ENCODE data around the gene ABHD16A.

ABHD16A gene

DNA sequence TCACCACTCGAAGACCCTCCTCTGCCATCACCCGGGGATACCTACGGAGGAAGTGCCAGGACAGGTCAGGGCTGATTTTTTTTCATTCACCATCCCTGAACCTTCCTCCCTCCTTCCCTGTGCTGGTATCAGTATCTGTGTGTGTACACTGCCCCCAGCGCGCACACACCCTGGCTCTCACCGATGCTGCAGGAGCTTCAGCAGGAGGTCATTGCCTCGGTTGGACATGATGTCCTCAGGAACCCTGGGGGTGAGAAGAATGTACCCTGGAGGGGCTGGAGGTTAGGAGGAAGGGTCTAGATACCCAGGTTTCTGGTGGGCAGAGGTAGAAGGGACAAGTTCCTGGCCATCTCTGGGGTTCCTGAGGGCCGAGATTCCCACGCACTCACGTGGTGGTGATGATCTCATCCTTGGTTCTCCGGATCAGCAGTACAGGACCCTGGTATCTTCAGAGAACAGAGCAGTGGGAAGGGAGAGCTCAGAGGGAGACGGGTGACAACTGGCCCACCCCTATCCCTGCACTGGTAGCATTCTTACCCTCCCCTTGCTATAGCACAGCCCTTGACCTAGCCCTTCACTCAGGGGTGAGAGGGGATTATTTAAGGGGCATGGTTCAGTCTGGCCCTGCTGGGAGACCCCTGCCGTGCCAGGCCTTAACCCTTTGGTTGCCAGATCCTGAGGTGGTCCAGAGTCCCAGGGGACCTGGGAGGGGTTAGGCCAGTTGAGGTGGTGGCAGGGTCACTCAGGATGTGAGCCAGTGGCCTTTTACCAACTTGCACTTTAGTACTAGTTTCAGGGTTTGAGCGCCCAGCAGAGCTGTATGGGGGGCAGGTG lies 15.0 kb downstream of the ABHD16A start:
- DNase-seq = no peak

GRCh38 chr6:31687321-31687720 lies 15.8 kb downstream of the ABHD16A start:
- DNase-seq = no peak

GRCh38 chr6:31686483-31686882 lies 16.6 kb downstream of the ABHD16A start:
- no peak for DNase-seq

- DNase-seq = no peak
Measured at GRCh38 chr6:31683591-31683990, 19.5 kb downstream of the ABHD16A start.

GRCh38 chr6:31681135-31681671 lies 21.9 kb downstream of the ABHD16A start:
- peak; percentile 75 for DNase-seq

GRCh38 chr6:31680226-31681134 lies 22.6 kb downstream of the ABHD16A start, which contains the start of gene LY6G5C:
Gene LY6G5C, minus strand, starts transcription at chr6:31681067. Its CDS starts 694 bp downstream, at chr6:31680373.
- peak; percentile 92 for DNase-seq

- DNase-seq = no peak
Measured at GRCh38 chr6:31677955-31678354, 25.2 kb downstream of the ABHD16A start.

GRCh38 chr6:31676904-31677303 lies 26.2 kb downstream of the ABHD16A start:
- no peak for DNase-seq

- no peak for DNase-seq
Measured at GRCh38 chr6:31676322-31676903, 26.7 kb downstream of the ABHD16A start.

GRCh38 chr6:31669676-31670075 lies 33.4 kb downstream of the ABHD16A start, which contains the start of gene LY6G5B:
Gene LY6G5B, plus strand, starts transcription at chr6:31669976. Its CDS starts 975 bp downstream, at chr6:31670951.
- no peak for DNase-seq

- no peak for DNase-seq
Measured at GRCh38 chr6:31666337-31666965, 36.7 kb downstream of the ABHD16A start.

DNA sequence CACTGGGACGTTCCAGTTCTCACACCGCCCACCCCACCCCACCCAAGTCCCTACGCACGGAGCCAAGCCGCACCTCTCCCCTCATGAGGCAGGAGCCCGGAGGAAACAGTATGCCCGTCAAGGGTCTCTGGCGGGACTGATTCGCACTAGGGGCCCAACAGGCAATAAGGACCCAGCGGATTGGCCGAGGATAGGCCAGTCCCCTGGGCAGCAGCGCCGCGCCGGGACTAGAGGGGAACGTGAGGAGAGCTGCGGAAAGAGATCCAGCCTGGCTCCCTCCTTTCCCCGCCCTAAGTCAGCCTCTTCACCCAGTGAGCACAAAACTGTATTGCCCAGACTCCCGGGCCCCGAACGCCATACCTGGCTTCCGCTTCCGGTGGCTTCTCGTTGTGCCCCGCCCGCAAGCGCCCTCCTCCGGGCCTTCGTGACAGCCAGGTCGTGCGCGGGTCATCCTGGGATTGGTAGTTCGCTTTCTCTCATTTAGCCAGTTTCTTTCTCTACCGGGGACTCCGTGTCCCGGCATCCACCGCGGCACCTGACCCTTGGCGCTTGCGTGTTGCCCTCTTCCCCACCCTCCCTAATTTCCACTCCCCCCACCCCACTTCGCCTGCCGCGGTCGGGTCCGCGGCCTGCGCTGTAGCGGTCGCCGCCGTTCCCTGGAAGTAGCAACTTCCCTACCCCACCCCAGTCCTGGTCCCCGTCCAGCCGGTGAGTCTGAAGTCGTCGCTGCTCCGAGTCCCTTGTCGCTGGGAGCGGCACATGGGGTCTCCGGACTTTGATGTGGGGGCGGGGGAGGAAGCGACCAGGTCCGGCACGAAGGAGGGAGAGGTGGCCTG lies 37.4 kb downstream of the ABHD16A start, which contains the start of gene CSNK2B:
Gene CSNK2B, plus strand, starts transcription at position 580 of the 836 bp plus-strand sequence. CDS start 752 bp downstream, outside the sequence.
- peak; percentile 97 for DNase-seq

- DNase-seq = peak; percentile 92
Measured at GRCh38 chr6:31664790-31665500, 38.2 kb downstream of the ABHD16A start, which contains the start of gene GPANK1. Gene GPANK1, minus strand, starts transcription at chr6:31664997. Its CDS starts 519 bp downstream, at chr6:31664478.

DNA sequence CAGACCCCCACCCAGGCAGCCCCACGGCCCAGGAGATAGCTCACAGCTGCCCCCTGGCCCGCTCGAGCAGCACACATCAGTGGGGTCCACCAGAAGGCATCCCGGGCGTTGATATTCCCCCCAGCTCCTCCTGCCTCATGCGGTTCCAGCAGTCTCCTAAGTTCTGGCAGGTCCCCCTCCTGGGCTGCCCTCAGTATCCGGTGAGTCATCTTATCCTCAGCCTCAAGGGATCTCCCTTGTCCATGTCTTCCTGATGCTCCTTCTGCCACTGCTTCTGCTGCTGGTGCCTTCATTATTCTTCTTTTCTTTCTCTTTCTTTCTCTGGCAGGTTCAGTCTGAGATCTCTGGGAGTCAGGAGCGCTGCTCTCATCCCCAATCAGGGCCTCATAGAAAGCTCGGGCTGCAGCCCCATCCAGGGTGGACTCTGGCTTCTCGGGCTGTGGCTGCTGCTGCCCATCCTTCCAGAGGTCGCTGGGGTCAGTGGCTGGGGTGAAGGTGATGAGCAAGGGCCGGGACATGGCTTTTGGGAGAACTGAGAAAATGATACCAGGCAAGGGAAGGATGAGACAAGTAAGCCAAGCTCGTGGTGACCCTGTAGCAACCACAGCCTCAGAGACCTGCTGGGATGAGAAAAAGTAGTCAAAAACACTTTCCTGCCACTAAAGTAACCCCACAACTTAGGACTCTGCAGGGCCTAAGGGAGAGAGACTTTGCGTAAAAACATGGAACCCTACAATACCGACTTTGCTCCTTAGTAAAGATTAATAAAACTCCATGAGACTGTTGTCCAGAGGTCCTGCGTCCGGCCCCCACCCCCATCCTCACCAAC lies 38.9 kb downstream of the ABHD16A start:
- DNase-seq = peak; percentile 22

DNA sequence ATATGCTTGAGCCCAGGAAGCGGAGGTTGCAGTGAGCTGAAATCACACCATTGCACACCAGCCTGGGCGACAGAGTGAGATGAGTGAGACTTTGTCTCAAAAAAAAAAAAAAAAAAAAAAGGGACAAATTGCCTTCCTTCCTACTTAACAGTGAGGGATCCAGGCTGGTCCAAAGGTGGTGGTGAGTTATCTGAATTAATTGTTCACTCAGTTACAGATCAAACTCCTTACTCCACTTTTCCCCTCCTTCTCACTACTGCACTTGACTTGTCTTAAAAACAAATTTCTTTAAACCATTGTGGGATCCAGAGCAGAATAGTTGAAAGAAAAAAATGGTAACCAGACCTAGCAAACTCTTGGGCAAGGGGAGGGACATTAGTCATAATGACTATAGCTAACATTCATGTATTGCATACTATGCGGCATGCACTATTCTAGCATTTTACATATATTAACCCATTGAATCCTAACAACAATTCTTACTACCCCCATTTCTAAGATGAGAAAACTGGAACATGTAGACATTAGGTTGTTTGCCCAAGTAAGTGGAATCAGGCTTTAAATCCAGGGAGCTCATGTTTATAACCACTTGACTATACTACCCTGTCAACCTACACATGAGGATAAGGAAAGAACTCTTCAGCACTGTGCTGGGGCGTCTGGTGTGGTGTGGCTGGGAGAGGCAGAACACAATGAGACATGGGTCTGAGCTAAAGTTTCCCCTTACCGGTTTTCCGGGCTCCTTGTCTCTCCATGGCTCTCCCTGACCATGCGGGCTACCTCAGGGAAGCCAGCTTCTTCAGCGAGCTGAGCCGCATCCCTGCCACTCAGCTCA lies 39.8 kb downstream of the ABHD16A start:
- no peak for DNase-seq

GRCh38 chr6:31662124-31662723 lies 40.9 kb downstream of the ABHD16A start:
- no peak for DNase-seq

DNA sequence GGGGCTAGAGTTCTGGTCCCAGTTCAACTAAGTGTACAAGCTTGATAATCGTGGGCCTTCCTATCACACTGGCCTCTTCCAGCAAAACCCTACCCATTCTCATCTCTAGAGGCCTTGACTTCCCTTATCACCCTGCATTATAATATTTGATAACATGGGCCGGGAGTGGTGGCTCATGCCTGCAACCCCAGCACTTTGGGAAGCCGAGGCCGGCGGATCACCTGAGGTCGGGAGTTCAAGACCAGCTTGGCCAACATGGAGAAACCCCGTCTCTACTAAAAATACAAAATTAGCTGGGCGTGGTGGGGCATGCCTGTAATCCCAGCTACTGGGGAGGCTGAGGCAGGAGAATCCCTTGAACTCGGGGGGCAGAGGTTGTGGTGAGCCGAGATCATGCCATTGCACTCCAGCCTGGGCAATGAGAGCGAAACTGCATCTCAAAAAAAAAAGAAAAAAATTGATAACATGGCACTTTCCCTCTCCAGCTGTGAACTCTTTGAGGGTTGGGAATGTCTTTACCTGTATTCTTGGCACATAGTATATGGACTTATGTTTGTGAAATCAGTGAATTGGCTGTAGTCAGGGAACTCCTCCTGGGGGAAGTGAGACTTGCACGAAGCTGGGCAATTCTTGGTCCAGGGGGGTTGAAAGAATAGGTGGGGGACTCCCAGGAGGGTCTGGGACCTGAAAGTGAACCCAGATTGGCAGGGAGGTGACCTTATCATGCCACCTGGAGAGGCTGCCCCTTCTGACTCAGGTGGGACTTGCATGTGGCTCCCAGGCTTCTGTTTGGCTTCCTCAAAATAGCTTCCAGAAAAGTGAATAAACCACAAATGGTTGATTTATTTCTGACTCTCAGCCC lies 41.6 kb downstream of the ABHD16A start:
- no peak for DNase-seq
